Chondrocyte (in vitro differentiated cells): ENCODE data around the gene KCNA3. TPM values are rescaled to one million over a fixed set of nuclear protein-coding genes. Genes with fewer than 3 reads are reported as not detected.

Experiments used
- DNase-seq: peaks from one replicate; pipeline ENCODE4 v3.0.0; 2021; ENCODE audit warnings: mixed read lengths, low spot score
- H3K27ac Mint-ChIP-seq: one replicate; pipeline ENCODE4 v1.8.0; 2021; ENCODE audit warnings: mild to moderate bottlenecking, moderate library complexity, mixed read lengths; ENCODE audit not compliant: unreplicated experiment
- H3K27me3 Mint-ChIP-seq: 2 replicates; pipeline ENCODE4 v1.8.0; 2021; ENCODE audit warnings: low read depth, mixed read lengths
- H3K36me3 Mint-ChIP-seq: 2 replicates; pipeline ENCODE4 v1.8.0; 2021; ENCODE audit warnings: low read depth, mixed read lengths
- H3K4me1 Mint-ChIP-seq: 2 replicates; pipeline ENCODE4 v1.8.0; 2021; ENCODE audit warnings: low read depth, mild to moderate bottlenecking, mixed read lengths
- H3K4me3 Mint-ChIP-seq: one replicate; pipeline ENCODE4 v1.8.0; 2021; ENCODE audit warnings: mild to moderate bottlenecking, moderate library complexity, mixed read lengths; ENCODE audit not compliant: unreplicated experiment
- H3K9me3 Mint-ChIP-seq: 2 replicates; pipeline ENCODE4 v1.8.0; 2021; ENCODE audit warnings: low read depth, mixed read lengths
- total RNA-seq: library from RNA; stranded (reverse); gene quantifications from 3 replicates; pipeline ENCODE4 v1.2.1, GENCODE V29; 2021
- TF ChIP-seq, protein P1 (sequence below): fragments of 200-600 bp; sonication (generic); IDR thresholded peaks from 2 replicates; pipeline ENCODE4 v1.5.0; 2021; ENCODE audit warnings: antibody characterized with exemption, mild to moderate bottlenecking, moderate library complexity

KCNA3 gene
- total RNA-seq, 1 donor from 2014 or later = not detected

DNA sequence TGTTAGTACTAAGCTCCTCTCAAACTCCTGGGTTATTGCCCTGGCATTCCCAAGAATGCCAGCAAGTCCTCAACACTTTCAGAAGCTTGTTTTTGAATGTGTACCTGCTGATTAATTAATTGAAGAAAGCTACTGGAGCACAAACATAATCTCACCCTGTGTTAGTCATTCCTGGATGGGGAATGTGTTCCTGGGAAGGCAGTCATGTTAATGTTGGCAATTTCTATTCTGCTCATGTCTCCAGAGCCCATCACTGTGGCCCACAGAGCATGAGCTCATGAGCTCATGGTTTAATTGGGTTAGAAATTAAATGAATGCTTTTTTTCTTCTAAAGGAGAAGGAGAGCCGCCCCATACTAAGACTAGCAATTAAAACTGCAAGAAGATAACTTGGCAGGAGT lies 31.9 kb upstream of the KCNA3 start:
- TF ChIP-seq, protein P1, sequence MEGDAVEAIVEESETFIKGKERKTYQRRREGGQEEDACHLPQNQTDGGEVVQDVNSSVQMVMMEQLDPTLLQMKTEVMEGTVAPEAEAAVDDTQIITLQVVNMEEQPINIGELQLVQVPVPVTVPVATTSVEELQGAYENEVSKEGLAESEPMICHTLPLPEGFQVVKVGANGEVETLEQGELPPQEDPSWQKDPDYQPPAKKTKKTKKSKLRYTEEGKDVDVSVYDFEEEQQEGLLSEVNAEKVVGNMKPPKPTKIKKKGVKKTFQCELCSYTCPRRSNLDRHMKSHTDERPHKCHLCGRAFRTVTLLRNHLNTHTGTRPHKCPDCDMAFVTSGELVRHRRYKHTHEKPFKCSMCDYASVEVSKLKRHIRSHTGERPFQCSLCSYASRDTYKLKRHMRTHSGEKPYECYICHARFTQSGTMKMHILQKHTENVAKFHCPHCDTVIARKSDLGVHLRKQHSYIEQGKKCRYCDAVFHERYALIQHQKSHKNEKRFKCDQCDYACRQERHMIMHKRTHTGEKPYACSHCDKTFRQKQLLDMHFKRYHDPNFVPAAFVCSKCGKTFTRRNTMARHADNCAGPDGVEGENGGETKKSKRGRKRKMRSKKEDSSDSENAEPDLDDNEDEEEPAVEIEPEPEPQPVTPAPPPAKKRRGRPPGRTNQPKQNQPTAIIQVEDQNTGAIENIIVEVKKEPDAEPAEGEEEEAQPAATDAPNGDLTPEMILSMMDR = no peak
- no peak overlapping the region for H3K27ac Mint-ChIP-seq
- H3K9me3 Mint-ChIP-seq = no peaks in the 10 kb centered on the region
- no peaks in the 10 kb centered on the region for H3K36me3 Mint-ChIP-seq
- H3K27me3 Mint-ChIP-seq = peaks cover 2% of the 10 kb centered on the region
- no peak overlapping the region for H3K4me3 Mint-ChIP-seq
- no peak for DNase-seq
- no peaks in the 10 kb centered on the region for H3K4me1 Mint-ChIP-seq

- Mint-ChIP-seq H3K27ac (no peak overlapping the region), H3K4me3 (no peak overlapping the region), H3K27me3 (peaks cover 4% of the 10 kb centered on the region), H3K9me3 (peaks cover 6% of the 10 kb centered on the region), H3K36me3 (peaks cover 2% of the 10 kb centered on the region), H3K4me1 (no peaks in the 10 kb centered on the region)
- no peak for DNase-seq
- TF ChIP-seq, protein P1 = no peak
Measured at GRCh38 chr1:110702260-110702659, 27.5 kb upstream of the KCNA3 start.

GRCh38 chr1:110700767-110701166 lies 26.0 kb upstream of the KCNA3 start:
- Mint-ChIP-seq H3K9me3 (peaks cover 6% of the 10 kb centered on the region), H3K36me3 (peaks cover 2% of the 10 kb centered on the region), H3K27me3 (peaks cover 5% of the 10 kb centered on the region), H3K27ac (no peak overlapping the region), H3K4me3 (no peak overlapping the region), H3K4me1 (no peaks in the 10 kb centered on the region)
- no peak for DNase-seq
- TF ChIP-seq, protein P1 = no peak

- no peak for DNase-seq
- Mint-ChIP-seq H3K27me3 (peaks cover 5% of the 10 kb centered on the region), H3K9me3 (peaks cover 6% of the 10 kb centered on the region), H3K4me3 (no peak overlapping the region), H3K27ac (no peak overlapping the region), H3K4me1 (no peaks in the 10 kb centered on the region), H3K36me3 (peaks cover 2% of the 10 kb centered on the region)
- TF ChIP-seq, protein P1 = no peak
Measured at GRCh38 chr1:110697606-110698005, 22.9 kb upstream of the KCNA3 start.

GRCh38 chr1:110696818-110697217 lies 22.1 kb upstream of the KCNA3 start:
- DNase-seq = no peak
- Mint-ChIP-seq H3K9me3 (peaks cover 6% of the 10 kb centered on the region), H3K27me3 (peaks cover 5% of the 10 kb centered on the region), H3K27ac (no peak overlapping the region), H3K36me3 (peaks cover 2% of the 10 kb centered on the region), H3K4me3 (no peak overlapping the region), H3K4me1 (no peaks in the 10 kb centered on the region)
- TF ChIP-seq, protein P1 = no peak
